Smooth muscle cell of trachea (primary cell): ENCODE data around the gene OPN1MW3. TPM values are rescaled to one million over a fixed set of nuclear protein-coding genes. Genes with fewer than 3 reads are reported as not detected.

Experiments used
- total RNA-seq: library from RNA; depleted of rRNA; stranded (reverse); fragments of >200 nt; gene quantifications from 2 replicates; pipeline ENCODE4 v1.2.1, GENCODE V29; 2014

OPN1MW3 gene
- not detected in 2 replicates for total RNA-seq

GRCh38 chrX:154257282-154257681, at the start of gene OPN1MW3:
Gene OPN1MW3 (plus strand): TSS chrX:154257582. CDS start chrX:154257620, 38 bp downstream.

GRCh38 chrX:154219456-154219855, 37.9 kb upstream of the OPN1MW3 start, which contains the start of gene OPN1MW2:
Gene OPN1MW2 (plus strand): TSS chrX:154219756. CDS start chrX:154219816, 60 bp downstream.

GRCh38 chrX:154294791-154295574, 37.6 kb downstream of the OPN1MW3 start, which contains the start of gene TEX28:
Gene TEX28 (minus strand): TSS chrX:154295124. CDS start chrX:154292117, 3,007 bp downstream.

GRCh38 chrX:154295664-154296310, 38.4 kb downstream of the OPN1MW3 start, which contains the start of gene TKTL1:
Gene TKTL1 (plus strand): TSS chrX:154295795. CDS start chrX:154295860, 65 bp downstream.

Other genes starting within 250 kb of the OPN1MW3 start
- 52.8 and 87.7 TPM in 2 replicates for gene IRAK1, start 237.7 kb upstream of the OPN1MW3 start, total RNA-seq
- 25.3 and 37.1 TPM in 2 replicates for gene MECP2, start 159.9 kb upstream of the OPN1MW3 start, total RNA-seq
- not detected in 2 replicates for gene OPN1LW, start 113.3 kb upstream of the OPN1MW3 start, total RNA-seq
- gene OPN1MW, start 75.0 kb upstream of the OPN1MW3 start, total RNA-seq, result not detected in 2 replicates
- gene OPN1MW2, start 37.8 kb upstream of the OPN1MW3 start, total RNA-seq, result not detected in 2 replicates
- gene TEX28, start 37.5 kb downstream of the OPN1MW3 start, total RNA-seq, result 0.17 TPM in 1 of 2 replicates, not detected in the other
- gene TKTL1, start 38.2 kb downstream of the OPN1MW3 start, total RNA-seq, result not detected in 2 replicates
- gene FLNA, start 117.1 kb downstream of the OPN1MW3 start, total RNA-seq, result 1,846 and 2,620 TPM in 2 replicates
- gene EMD, start 121.7 kb downstream of the OPN1MW3 start, total RNA-seq, result 25.6 and 29.4 TPM in 2 replicates
- 1,913 and 5,394 TPM in 2 replicates for gene RPL10, start 140.8 kb downstream of the OPN1MW3 start, total RNA-seq
- 60.4 and 78.9 TPM in 2 replicates for gene DNASE1L1, start 151.7 kb downstream of the OPN1MW3 start, total RNA-seq
- 17.7 and 23.0 TPM in 2 replicates for gene TAFAZZIN, start 154.0 kb downstream of the OPN1MW3 start, total RNA-seq
- gene ATP6AP1, start 171.1 kb downstream of the OPN1MW3 start, total RNA-seq, result 68.9 and 89.0 TPM in 2 replicates
- gene GDI1, start 179.6 kb downstream of the OPN1MW3 start, total RNA-seq, result 63.3 and 141 TPM in 2 replicates
- 73.3 and 85.2 TPM in 2 replicates for gene FAM50A, start 186.6 kb downstream of the OPN1MW3 start, total RNA-seq
- 24.0 and 31.8 TPM in 2 replicates for gene PLXNA3, start 200.7 kb downstream of the OPN1MW3 start, total RNA-seq
- gene LAGE3, start 221.7 kb downstream of the OPN1MW3 start, total RNA-seq, result 22.3 and 23.5 TPM in 2 replicates
- 39.0 and 75.4 TPM in 2 replicates for gene UBL4A, start 229.0 kb downstream of the OPN1MW3 start, total RNA-seq
- 21.1 and 33.6 TPM in 2 replicates for gene SLC10A3, start 233.0 kb downstream of the OPN1MW3 start, total RNA-seq